Endothelial cell of umbilical vein (primary cell): ENCODE measurements around the gene ENDOD1. TPM values are rescaled to one million over a fixed set of nuclear protein-coding genes. Genes with fewer than 3 reads are reported as not detected.

Experiments
- BruUV-seq: library from RNA; stranded (reverse); fragments of 400-500 nt; replicated peaks from 2 replicates; lab custom pipeline; 2021; lab: Mats Ljungman, UMichigan
- CTCF ChIA-PET: fragments of 300-600, 350-600 bp; sonication (Branson Sonifier 250); formaldehyde crosslinking; loops from one replicate; lab custom pipeline; 2021; ENCODE audit warnings: antibody characterized with exemption, inconsistent platforms; lab: Charles Lee
- POLR2A ChIA-PET: fragments of 300-600, 350-600 bp; sonication (Branson Sonifier 250); formaldehyde crosslinking; loops from one replicate; lab custom pipeline; 2021; ENCODE audit warnings: antibody characterized with exemption, inconsistent platforms; lab: Charles Lee
- DNase-seq: peaks from one replicate; pipeline ENCODE4 v3.0.0-alpha.2; 2011; ENCODE audit warnings: low read depth, low spot score
- FAIRE-seq: peaks from 2 replicates; lab custom pipeline; 2011; peaks lifted over from hg19 to GRCh38; lab: Jason Lieb, UNC
- H2AFZ ChIP-seq: 2 replicates; pipeline ENCODE4 v1.6.0; 2012; ENCODE audit warnings: low read depth, low read length, control low read depth, inconsistent platforms
- H3K27ac ChIP-seq: 2 replicates; pipeline ENCODE4 v1.5.1; 2011; ENCODE audit warnings: low read depth, mild to moderate bottlenecking, control low read depth, low read length, moderate library complexity; ENCODE audit not compliant: insufficient read depth
- H3K27me3 ChIP-seq, 2 experiments: 2 replicates each; pipeline versions ENCODE4 v1.6.0 to v1.6.1; 2011; ENCODE audit warnings: low read length in 2 of 2, mixed read lengths in 1 of 2; ENCODE audit not compliant: control insufficient read depth in 2 of 2, insufficient read depth in 2 of 2
- H3K36me3 ChIP-seq, 2 experiments: 2 replicates in 1 of 2; 3 replicates in 1 of 2; pipeline ENCODE4 v1.5.1; 2011; ENCODE audit warnings: low read length in 2 of 2, mild to moderate bottlenecking in 1 of 2, moderate library complexity in 1 of 2; ENCODE audit not compliant: control insufficient read depth in 2 of 2, insufficient read depth in 2 of 2; ENCODE audit errors: extremely low read depth in 1 of 2
- H3K4me1 ChIP-seq: 3 replicates; pipeline ENCODE4 v1.5.1; 2011; ENCODE audit warnings: mild to moderate bottlenecking, low read length; ENCODE audit not compliant: control insufficient read depth, insufficient read depth; ENCODE audit errors: extremely low read depth
- H3K4me2 ChIP-seq: 2 replicates; pipeline ENCODE4 v1.6.1; 2011; ENCODE audit warnings: low read length, control low read depth, mixed read lengths; ENCODE audit not compliant: insufficient read depth
- H3K4me3 ChIP-seq, 3 experiments: fragments of 200-600 bp in 1 of 3; sonication (generic), shearing (Covaris generic) in 1 of 3; replicated peaks in 1 of 3; 2 replicates each; pipeline ENCODE4 v1.5.1; 2011 to 2016; ENCODE audit warnings: control low read depth in 3 of 3, low read length in 3 of 3, mild to moderate bottlenecking in 2 of 3, inconsistent platforms in 1 of 3, low read depth in 1 of 3, moderate library complexity in 1 of 3; ENCODE audit not compliant: insufficient read depth in 1 of 3
- H3K79me2 ChIP-seq: 2 replicates; pipeline ENCODE4 v1.6.0; 2012; ENCODE audit warnings: low read length, inconsistent platforms; ENCODE audit not compliant: control insufficient read depth, insufficient read depth
- H3K9ac ChIP-seq: replicated peaks from 2 replicates; pipeline ENCODE3; 2011; ENCODE audit warnings: low read length, control low read depth; ENCODE audit not compliant: insufficient read depth; ENCODE audit errors: extremely low read depth
- H3K9me1 ChIP-seq: replicated peaks from 3 replicates; pipeline ENCODE4 v1.6.0; 2011; ENCODE audit warnings: mild to moderate bottlenecking, low read length; ENCODE audit not compliant: control insufficient read depth, insufficient read depth; ENCODE audit errors: extremely low read depth
- H3K9me3 ChIP-seq: replicated peaks from 2 replicates; pipeline ENCODE4 v1.5.1; 2012; ENCODE audit warnings: low read length, inconsistent platforms; ENCODE audit not compliant: control insufficient read depth, insufficient read depth
- H4K20me1 ChIP-seq: replicated peaks from 2 replicates; pipeline ENCODE3; 2011; ENCODE audit warnings: mild to moderate bottlenecking, low read length; ENCODE audit not compliant: control insufficient read depth, insufficient read depth; ENCODE audit errors: extremely low read depth
- CTCF ChIP-seq, 2 donors: IDR thresholded peaks; 1 replicate in 1 of 2; 2 replicates in 1 of 2; pipeline ENCODE4 v1.5.1; 2011; ENCODE audit warnings: low read length in 2 of 2, mild to moderate bottlenecking in 2 of 2, moderate library complexity in 2 of 2, control low read depth in 1 of 2, inconsistent platforms in 1 of 2, low read depth in 1 of 2; ENCODE audit not compliant: insufficient read depth in 1 of 2; ENCODE audit errors: extremely low read depth in 1 of 2
- EZH2 ChIP-seq: IDR thresholded peaks from 2 replicates; pipeline ENCODE4 v1.6.1; 2012; ENCODE audit warnings: borderline replicate concordance, low read depth, mild to moderate bottlenecking, moderate library complexity, low read length, inconsistent platforms; ENCODE audit not compliant: severe bottlenecking
- FOS ChIP-seq: IDR thresholded peaks from 2 replicates; pipeline ENCODE4 v1.6.1; 2011; ENCODE audit warnings: mild to moderate bottlenecking, low read length, moderate library complexity, borderline replicate concordance; ENCODE audit not compliant: insufficient read depth
- GATA2 ChIP-seq: IDR thresholded peaks from 2 replicates; pipeline ENCODE4 v1.7.0; 2011; ENCODE audit warnings: low read depth, mild to moderate bottlenecking, moderate library complexity, mixed read lengths, low read length; ENCODE audit not compliant: insufficient read length, insufficient read depth
- JUN ChIP-seq: IDR thresholded peaks from 2 replicates; pipeline ENCODE4 v1.6.1; 2011; ENCODE audit warnings: borderline replicate concordance, low read depth; ENCODE audit not compliant: insufficient read length, insufficient read depth
- MAX ChIP-seq: IDR thresholded peaks from 2 replicates; pipeline ENCODE4 v1.6.1; 2011; ENCODE audit not compliant: insufficient read depth, insufficient read length
- MYC ChIP-seq: IDR thresholded peaks from one replicate; pipeline ENCODE4 v1.6.1; 2011; ENCODE audit warnings: mild to moderate bottlenecking, low read depth, low read length
- POLR2A ChIP-seq: IDR thresholded peaks from 2 replicates; pipeline ENCODE4 v1.6.1; 2012; ENCODE audit warnings: low read depth, mild to moderate bottlenecking, control low read depth, low read length
- POLR2AphosphoS5 ChIP-seq: IDR thresholded peaks from 2 replicates; pipeline ENCODE4 v1.6.1; 2012; ENCODE audit warnings: low read depth, mild to moderate bottlenecking, control low read depth, low read length, moderate library complexity; ENCODE audit not compliant: insufficient read depth
- dilution Hi-C: fragments of 300-500 bp; cut with MboI; formaldehyde crosslinking; loops from one replicate; pipeline ENCODE4 v1.15.0; 2019; ENCODE audit warnings: low sequenced_read_pairs; ENCODE audit not compliant: extremely low pct_ligation_motif_present
- intact Hi-C: fragments of 100-400 bp; cut with micrococcal nuclease; formaldehyde crosslinking; loops from one replicate; pipeline ENCODE4 v1.10.0; 2022
- polyA plus RNA-seq, 4 experiments: library from polyadenylated mRNA; depleted of rRNA in 3 of 4; stranded (reverse) in 3 of 4; unstranded in 1 of 4; fragments of >200 nt; gene quantifications; 2 replicates each; pipeline versions ENCODE4 v1.2.1 to v1.2.3, GENCODE V29; 2011 to 2012; ENCODE audit warnings: missing spikeins in 1 of 4
- total RNA-seq: library from RNA; stranded (reverse); gene quantifications from 2 replicates; pipeline ENCODE4 v1.2.3, GENCODE V29; 2021

ENDOD1 gene
- total and polyA plus RNA-seq, 2 donors (not counting 3 experiments of a cell fraction or from before 2014, with no cell fraction given) = 10.5 to 20.5 TPM

GRCh38 chr11:95058621-95059020, 31.0 kb upstream of the ENDOD1 start:
- no peak overlapping the region for H3K9ac ChIP-seq
- no peak for FAIRE-seq
- no TSS peak for BruUV-seq
- no peak overlapping the region for H2AFZ ChIP-seq
- dilution Hi-C loops = no loop called here
- H3K27ac ChIP-seq = no peak overlapping the region
- ChIA-PET CTCF (no interaction called here), POLR2A (no interaction called here)
- peaks cover 17 to 33% of the 10 kb centered on the region in 2 experiments for H3K27me3 ChIP-seq
- H4K20me1 ChIP-seq = no peaks in the 10 kb centered on the region
- no peaks in the 10 kb centered on the region for H3K4me1 ChIP-seq
- TF ChIP-seq FOS (no peak), EZH2 (no peak), CTCF (IDR thresholded peaks at IDR 0.05; ENCODE audit: extremely low read depth in 1 of 2, insufficient read depth in 1 of 2, low read depth in 1 of 2, low read length in 2 of 2) (no peak), MYC (no peak)
- no peaks in the 10 kb centered on the region for H3K36me3 ChIP-seq
- DNase-seq = no peak
- no peaks in the 10 kb centered on the region for H3K79me2 ChIP-seq
- no peak overlapping the region for H3K4me2 ChIP-seq
- no peaks in the 10 kb centered on the region for H3K9me3 ChIP-seq
- intact Hi-C loops = no loop called here
- no peak overlapping the region for H3K4me3 ChIP-seq
- no peaks in the 10 kb centered on the region for H3K9me1 ChIP-seq

GRCh38 chr11:95059046-95059445, 30.6 kb upstream of the ENDOD1 start:
- Histone ChIP-seq H3K9me3 (no peaks in the 10 kb centered on the region), H3K4me3 (no peak overlapping the region), H3K79me2 (no peaks in the 10 kb centered on the region), H2AFZ (no peak overlapping the region), H3K27me3 (peaks cover 15 to 33% of the 10 kb centered on the region in 2 experiments), H3K4me2 (no peak overlapping the region), H3K9me1 (no peaks in the 10 kb centered on the region), H3K27ac (no peak overlapping the region), H3K9ac (no peak overlapping the region), H4K20me1 (no peaks in the 10 kb centered on the region), H3K4me1 (no peaks in the 10 kb centered on the region), H3K36me3 (no peaks in the 10 kb centered on the region)
- POLR2A ChIA-PET = no interaction called here
- DNase-seq (no peak), FAIRE-seq (no peak)
- TF ChIP-seq CTCF (IDR thresholded peaks at IDR 0.05; ENCODE audit: extremely low read depth in 1 of 2, insufficient read depth in 1 of 2, low read depth in 1 of 2, low read length in 2 of 2) (no peak), MAX (no peak), GATA2 (no peak), MYC (no peak), EZH2 (no peak), JUN (no peak), FOS (no peak), POLR2AphosphoS5 (no peak), POLR2A (no peak)
- CTCF ChIA-PET = interaction anchor here (1.3 kb wide), 1 partner anchor 646 kb away, joined by 3 read pairs; no protein-coding TSS in a partner anchor
- intact Hi-C loops = no loop called here
- dilution Hi-C loops = no loop called here
- BruUV-seq = no TSS peak
